Measurements from ENCODE around the gene ERC2. TPM values are rescaled to one million over a fixed set of nuclear protein-coding genes. Genes with fewer than 3 reads are reported as not detected.

ERC2 gene
- total and polyA plus RNA-seq, 2 donors (not counting 3 experiments of a cell fraction or from before 2014, with no cell fraction given) = 5.6 to 15.5 TPM

- CTCF ChIA-PET = interaction anchor here (1.0 kb wide), 1 partner anchor 48 kb away, joined by 4 read pairs; no protein-coding TSS in a partner anchor
- Histone ChIP-seq H3K36me3 (ENCODE audit: control insufficient read depth in 2 of 2, extremely low read depth in 1 of 2, insufficient read depth in 2 of 2, low read length in 2 of 2) (no peaks in the 10 kb centered on the region), H3K9me1 (replicated peaks; ENCODE audit: control insufficient read depth, extremely low read depth, insufficient read depth, low read length) (no peaks in the 10 kb centered on the region), H4K20me1 (replicated peaks; ENCODE audit: control insufficient read depth, extremely low read depth, insufficient read depth, low read length) (no peaks in the 10 kb centered on the region), H3K27me3 (ENCODE audit: control insufficient read depth in 2 of 2, insufficient read depth in 2 of 2, low read length in 2 of 2) (no peaks in the 10 kb centered on the region), H3K9me3 (replicated peaks; ENCODE audit: control insufficient read depth, insufficient read depth, low read length) (no peaks in the 10 kb centered on the region), H3K9ac (replicated peaks; ENCODE audit: extremely low read depth, insufficient read depth, low read length) (no peak overlapping the region), H3K4me1 (ENCODE audit: control insufficient read depth, extremely low read depth, insufficient read depth, low read length) (no peaks in the 10 kb centered on the region), H3K27ac (ENCODE audit: insufficient read depth, low read depth, low read length) (no peak overlapping the region), H3K4me2 (ENCODE audit: insufficient read depth, low read length) (no peak overlapping the region), H3K79me2 (ENCODE audit: control insufficient read depth, insufficient read depth, low read length) (no peaks in the 10 kb centered on the region), H3K4me3 (replicated peaks in 1 of 3; ENCODE audit: insufficient read depth in 1 of 3, low read depth in 1 of 3, low read length in 3 of 3) (no peak overlapping the region), H2AFZ (ENCODE audit: low read depth, low read length) (no peak overlapping the region)
- intact Hi-C loops (cut with micrococcal nuclease) (no loop called here), dilution Hi-C loops (cut with MboI; ENCODE audit: extremely low pct_ligation_motif_present, low sequenced_read_pairs) (no loop called here)
- FAIRE-seq (no peak), DNase-seq (ENCODE audit: low read depth, low spot score) (no peak)
- BruUV-seq (replicated peaks) = no TSS peak
- POLR2A ChIA-PET = no interaction called here
- no peak for TF ChIP-seq MYC (IDR thresholded peaks at IDR 0.05; ENCODE audit: low read depth, low read length)
- no peak for TF ChIP-seq POLR2AphosphoS5 (IDR thresholded peaks at IDR 0.05; ENCODE audit: insufficient read depth, low read depth, low read length)
- TF ChIP-seq, protein P1, sequence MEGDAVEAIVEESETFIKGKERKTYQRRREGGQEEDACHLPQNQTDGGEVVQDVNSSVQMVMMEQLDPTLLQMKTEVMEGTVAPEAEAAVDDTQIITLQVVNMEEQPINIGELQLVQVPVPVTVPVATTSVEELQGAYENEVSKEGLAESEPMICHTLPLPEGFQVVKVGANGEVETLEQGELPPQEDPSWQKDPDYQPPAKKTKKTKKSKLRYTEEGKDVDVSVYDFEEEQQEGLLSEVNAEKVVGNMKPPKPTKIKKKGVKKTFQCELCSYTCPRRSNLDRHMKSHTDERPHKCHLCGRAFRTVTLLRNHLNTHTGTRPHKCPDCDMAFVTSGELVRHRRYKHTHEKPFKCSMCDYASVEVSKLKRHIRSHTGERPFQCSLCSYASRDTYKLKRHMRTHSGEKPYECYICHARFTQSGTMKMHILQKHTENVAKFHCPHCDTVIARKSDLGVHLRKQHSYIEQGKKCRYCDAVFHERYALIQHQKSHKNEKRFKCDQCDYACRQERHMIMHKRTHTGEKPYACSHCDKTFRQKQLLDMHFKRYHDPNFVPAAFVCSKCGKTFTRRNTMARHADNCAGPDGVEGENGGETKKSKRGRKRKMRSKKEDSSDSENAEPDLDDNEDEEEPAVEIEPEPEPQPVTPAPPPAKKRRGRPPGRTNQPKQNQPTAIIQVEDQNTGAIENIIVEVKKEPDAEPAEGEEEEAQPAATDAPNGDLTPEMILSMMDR (IDR thresholded peaks at IDR 0.05; ENCODE audit: extremely low read depth in 1 of 2, insufficient read depth in 1 of 2, low read depth in 1 of 2, low read length in 2 of 2) = no peak
- TF ChIP-seq GATA2 (IDR thresholded peaks at IDR 0.05; ENCODE audit: insufficient read depth, insufficient read length, low read depth, low read length) = no peak
- no peak for TF ChIP-seq POLR2A (IDR thresholded peaks at IDR 0.05; ENCODE audit: low read depth, low read length)
- TF ChIP-seq FOS (IDR thresholded peaks at IDR 0.05; ENCODE audit: borderline replicate concordance, insufficient read depth, low read length) = no peak
- no peak for TF ChIP-seq EZH2 (IDR thresholded peaks at IDR 0.05; ENCODE audit: borderline replicate concordance, low read depth, low read length, severe bottlenecking)
- no peak for TF ChIP-seq JUN (IDR thresholded peaks at IDR 0.05; ENCODE audit: borderline replicate concordance, insufficient read depth, insufficient read length, low read depth)
- TF ChIP-seq MAX (IDR thresholded peaks at IDR 0.05; ENCODE audit: insufficient read depth, insufficient read length) = no peak
Measured at GRCh38 chr3:55629432-55629831, 838.8 kb downstream of the ERC2 start.
